ENCODE data around the gene COX18.

Gene COX18

DNA sequence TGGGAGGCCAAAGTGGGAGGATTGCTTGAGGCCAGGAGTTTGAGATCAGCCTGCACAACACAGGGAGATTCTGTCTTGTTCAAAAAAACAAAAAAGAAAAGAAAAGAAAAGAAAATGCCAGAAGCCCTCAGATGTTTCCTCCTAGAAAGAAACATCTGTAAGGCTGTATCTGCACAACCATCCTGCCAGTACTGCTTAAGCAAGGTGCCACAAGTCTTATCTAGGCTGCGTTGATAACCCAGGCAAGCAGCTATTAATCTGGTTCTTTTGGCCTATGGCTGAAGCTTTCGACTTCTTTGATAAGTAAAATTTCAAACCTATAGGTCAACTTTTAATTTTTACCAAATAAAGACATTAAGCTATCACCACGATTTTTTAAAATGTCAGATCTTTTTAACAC, 3.1 kb downstream of the COX18 start:
- Mint-ChIP-seq H3K9me3 (no peaks in the 10 kb centered on the region), H3K27ac (no peak overlapping the region), H3K36me3 (ENCODE audit: low read depth) (peaks cover 19% of the 10 kb centered on the region), H3K4me1 (peaks cover 19% of the 10 kb centered on the region), H3K27me3 (ENCODE audit: low read depth) (no peaks in the 10 kb centered on the region), H3K4me3 (peak overlapping the region in 2 of 3 experiments; percentile 55 to 75)
- TF ChIP-seq CTCF (IDR thresholded peaks at IDR 0.05; ENCODE audit: unreplicated experiment in 3 of 3), result no peak

DNA sequence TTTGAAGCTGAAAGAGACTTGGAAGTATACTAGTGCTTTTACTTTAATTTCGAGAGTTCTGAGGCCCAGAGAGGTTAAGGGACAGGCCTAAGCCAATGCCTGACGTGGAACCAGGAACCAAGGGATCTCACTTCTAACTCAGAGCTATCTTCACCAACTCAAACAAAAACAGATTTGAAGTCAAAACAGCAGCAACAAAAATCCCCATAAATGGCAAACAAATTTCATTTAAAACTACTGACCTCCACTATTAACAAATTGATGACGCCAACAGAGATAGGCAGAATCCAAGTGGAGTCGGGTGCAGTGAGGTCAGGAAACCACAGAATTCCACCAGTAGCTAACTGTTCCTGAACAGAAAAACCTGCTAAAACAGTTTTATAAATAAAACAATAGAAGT, 5.0 kb downstream of the COX18 start:
- no peaks in the 10 kb centered on the region for H3K9me3 Mint-ChIP-seq
- H3K36me3 Mint-ChIP-seq (ENCODE audit: low read depth), result peaks cover 31% of the 10 kb centered on the region
- TF ChIP-seq CTCF (IDR thresholded peaks at IDR 0.05; ENCODE audit: unreplicated experiment in 3 of 3), result no peak
- peaks cover 19% of the 10 kb centered on the region for H3K4me1 Mint-ChIP-seq
- no peak overlapping the region for H3K27ac Mint-ChIP-seq
- H3K4me3 Mint-ChIP-seq, result no peak overlapping the region
- no peaks in the 10 kb centered on the region for H3K27me3 Mint-ChIP-seq (ENCODE audit: low read depth)

DNA sequence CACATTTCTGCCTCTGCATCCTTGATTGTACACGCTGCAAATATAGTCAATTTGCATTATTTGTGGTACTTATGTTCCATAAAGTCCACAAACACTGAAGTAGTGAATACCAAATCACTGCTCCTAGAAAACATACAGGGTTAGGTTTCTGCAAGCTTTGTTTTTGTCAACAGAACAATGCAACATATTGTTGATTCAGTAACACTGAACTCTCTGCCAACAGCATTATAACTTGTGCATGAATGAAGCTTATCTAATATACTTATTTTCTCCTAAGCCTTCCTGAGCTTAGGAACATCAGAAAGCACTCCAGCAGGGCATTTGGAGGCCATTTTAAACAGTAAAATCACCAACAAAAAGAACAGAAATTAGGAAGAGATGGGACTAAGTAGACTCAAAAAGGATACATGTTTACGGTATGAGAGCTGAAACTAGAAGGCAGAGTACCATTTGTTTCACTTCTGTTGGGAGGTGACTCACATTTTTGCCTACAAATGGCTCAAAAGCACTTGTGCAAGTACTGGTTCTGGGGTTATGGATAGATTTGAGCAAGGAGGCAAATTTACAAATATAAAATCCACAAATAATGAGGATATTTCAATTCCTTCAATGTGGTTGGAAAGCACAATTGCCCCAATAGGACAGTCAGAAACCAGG, 14.1 kb downstream of the COX18 start:
- no peaks in the 10 kb centered on the region for H3K4me1 Mint-ChIP-seq
- H3K27me3 Mint-ChIP-seq (ENCODE audit: low read depth), result no peaks in the 10 kb centered on the region

DNA sequence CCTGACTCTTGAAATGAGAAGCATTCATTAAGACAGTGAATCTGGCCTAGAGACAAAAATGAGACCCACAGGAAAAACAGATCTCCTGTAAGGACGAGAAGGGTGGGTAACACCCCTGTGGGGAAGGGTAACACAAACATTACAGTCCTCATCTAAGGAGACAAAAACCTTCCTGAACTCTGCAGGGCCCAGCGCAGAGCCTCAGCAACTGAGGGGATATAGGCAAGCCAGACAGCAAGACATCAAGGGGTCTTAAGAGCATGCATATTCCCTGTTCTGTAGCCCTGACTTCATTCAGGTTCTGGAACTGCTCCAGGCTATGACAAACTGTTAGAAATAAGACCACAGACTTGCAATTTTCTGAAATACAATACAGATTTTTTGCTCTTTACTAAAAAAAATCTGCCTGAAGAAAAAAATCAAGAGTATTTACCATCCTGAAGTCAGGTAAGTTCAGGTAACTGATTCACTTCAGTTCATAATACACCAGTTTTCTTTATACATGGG, 15.5 kb downstream of the COX18 start:
- Mint-ChIP-seq H3K4me1 (no peaks in the 10 kb centered on the region), H3K9me3 (no peaks in the 10 kb centered on the region), H3K27ac (no peak overlapping the region), H3K36me3 (ENCODE audit: low read depth) (peaks cover 38% of the 10 kb centered on the region), H3K4me3 (no peak overlapping the region), H3K27me3 (ENCODE audit: low read depth) (no peaks in the 10 kb centered on the region)
- no peak for TF ChIP-seq CTCF (IDR thresholded peaks at IDR 0.05; ENCODE audit: unreplicated experiment in 3 of 3)

More for the DNA sequence above, 14.1 kb downstream of the COX18 start:
- no peak for TF ChIP-seq CTCF (IDR thresholded peaks at IDR 0.05; ENCODE audit: unreplicated experiment in 3 of 3)
- Mint-ChIP-seq H3K36me3 (ENCODE audit: low read depth) (peaks cover 49% of the 10 kb centered on the region), H3K9me3 (no peaks in the 10 kb centered on the region), H3K4me3 (no peak overlapping the region), H3K27ac (no peak overlapping the region)

- no peaks in the 10 kb centered on the region for H3K27me3 Mint-ChIP-seq (ENCODE audit: low read depth)
Observed at GRCh38 chr4:73053076-73053475, 16.4 kb downstream of the COX18 start.

More at GRCh38 chr4:73053076-73053475, 16.4 kb downstream of the COX18 start:
- Mint-ChIP-seq H3K9me3 (no peaks in the 10 kb centered on the region), H3K27ac (no peak overlapping the region), H3K4me1 (no peaks in the 10 kb centered on the region), H3K4me3 (no peak overlapping the region), H3K36me3 (ENCODE audit: low read depth) (peaks cover 28% of the 10 kb centered on the region)
- TF ChIP-seq CTCF (IDR thresholded peaks at IDR 0.05; ENCODE audit: unreplicated experiment in 3 of 3), result no peak
